ENCODE data around the gene TNFRSF17.

TNFRSF17 gene

DNA sequence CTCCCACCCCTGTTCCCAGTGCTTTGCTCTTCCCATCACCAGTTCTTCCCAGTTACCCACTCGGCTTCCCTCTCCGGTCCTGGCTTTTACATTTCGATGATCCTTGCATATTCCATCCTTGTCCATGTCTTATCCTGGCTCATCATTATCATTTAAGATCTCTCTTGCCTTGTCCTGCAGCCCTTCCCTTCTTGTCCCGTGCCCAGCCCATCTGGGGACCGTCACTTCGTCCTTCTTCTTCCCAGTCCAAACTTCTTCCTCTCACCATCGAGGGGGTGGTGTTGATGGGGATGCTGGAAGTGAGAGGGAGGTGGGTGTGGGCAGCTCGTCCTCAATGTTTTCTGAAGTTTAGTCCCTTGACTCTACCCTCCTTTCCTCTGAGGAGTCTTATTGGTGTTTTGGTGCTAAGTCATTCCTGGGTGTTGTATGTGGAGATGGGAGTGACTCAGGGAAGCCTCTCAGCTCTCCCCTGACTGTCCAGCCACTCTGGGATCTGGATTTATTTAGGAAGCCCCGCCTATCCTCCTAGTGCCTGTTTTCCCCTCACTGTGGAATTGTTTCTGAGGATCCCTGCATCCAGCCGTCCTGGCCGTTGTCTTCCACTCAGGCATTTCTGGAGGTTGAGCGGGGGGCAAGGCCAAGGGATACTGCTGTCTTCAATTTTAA is 12.5 kb downstream of the TNFRSF17 start:
- TF ChIP-seq, protein P1, sequence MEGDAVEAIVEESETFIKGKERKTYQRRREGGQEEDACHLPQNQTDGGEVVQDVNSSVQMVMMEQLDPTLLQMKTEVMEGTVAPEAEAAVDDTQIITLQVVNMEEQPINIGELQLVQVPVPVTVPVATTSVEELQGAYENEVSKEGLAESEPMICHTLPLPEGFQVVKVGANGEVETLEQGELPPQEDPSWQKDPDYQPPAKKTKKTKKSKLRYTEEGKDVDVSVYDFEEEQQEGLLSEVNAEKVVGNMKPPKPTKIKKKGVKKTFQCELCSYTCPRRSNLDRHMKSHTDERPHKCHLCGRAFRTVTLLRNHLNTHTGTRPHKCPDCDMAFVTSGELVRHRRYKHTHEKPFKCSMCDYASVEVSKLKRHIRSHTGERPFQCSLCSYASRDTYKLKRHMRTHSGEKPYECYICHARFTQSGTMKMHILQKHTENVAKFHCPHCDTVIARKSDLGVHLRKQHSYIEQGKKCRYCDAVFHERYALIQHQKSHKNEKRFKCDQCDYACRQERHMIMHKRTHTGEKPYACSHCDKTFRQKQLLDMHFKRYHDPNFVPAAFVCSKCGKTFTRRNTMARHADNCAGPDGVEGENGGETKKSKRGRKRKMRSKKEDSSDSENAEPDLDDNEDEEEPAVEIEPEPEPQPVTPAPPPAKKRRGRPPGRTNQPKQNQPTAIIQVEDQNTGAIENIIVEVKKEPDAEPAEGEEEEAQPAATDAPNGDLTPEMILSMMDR (IDR thresholded peaks at IDR 0.05; ENCODE audit: low read depth, low read length): no peak
- DNase-seq (ENCODE audit: extremely low read depth, low read depth): peak; percentile 71

DNA sequence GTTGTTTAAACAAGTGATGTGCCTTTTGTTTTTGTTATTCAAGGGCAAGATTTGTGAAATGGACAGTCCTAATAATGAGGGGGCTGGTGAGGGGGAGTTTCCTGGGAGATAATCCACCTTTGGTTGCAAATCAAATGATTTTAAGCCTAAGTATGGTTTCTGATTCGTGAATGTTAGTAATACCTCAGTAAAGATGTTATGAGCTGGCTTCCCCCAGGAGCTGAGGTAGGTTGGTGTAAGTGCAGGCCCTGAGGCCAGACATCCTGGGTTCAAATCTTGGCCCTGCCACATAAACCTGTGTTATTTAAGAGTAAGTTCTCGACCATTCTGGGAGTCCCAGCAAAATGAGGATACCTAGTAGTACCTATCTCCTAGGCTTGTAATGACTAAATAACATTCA is 13.1 kb downstream of the TNFRSF17 start:
- TF ChIP-seq, protein P1 (IDR thresholded peaks at IDR 0.05; ENCODE audit: low read depth, low read length): no peak
- no peak for DNase-seq (ENCODE audit: extremely low read depth, low read depth)

DNA sequence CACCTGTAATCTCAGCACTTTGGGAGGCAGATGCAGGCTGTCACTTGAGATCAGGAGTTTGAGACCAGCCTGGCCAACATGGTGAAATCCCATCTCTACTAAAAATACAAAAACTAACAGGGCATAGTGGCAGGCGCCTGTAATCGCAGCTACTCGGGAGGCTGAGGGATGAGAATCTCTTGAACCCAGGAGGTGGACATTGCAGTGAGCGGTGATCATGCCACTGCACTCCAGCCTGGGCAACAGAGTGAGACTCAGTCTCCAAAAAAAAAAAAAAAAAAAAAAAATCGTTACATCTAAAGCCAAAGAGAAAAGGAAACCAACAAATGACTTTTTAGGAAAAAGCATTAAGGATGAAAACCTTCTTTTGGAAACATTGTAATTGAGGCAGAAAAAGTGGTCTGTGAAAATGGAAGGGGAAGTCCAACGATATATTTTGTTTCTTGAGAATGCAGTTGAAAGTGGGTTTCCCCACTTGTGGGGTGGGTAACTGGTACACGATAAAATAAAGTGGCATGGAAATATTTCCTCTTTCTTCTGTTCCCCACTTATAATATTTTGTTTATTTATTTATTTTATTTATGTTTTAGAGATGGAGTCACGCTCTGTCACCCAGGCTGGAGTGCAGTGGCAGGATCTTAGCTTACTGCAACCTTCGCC is 14.1 kb downstream of the TNFRSF17 start:
- TF ChIP-seq, protein P1 (IDR thresholded peaks at IDR 0.05; ENCODE audit: low read depth, low read length): no peak
- DNase-seq (ENCODE audit: extremely low read depth, low read depth): no peak

DNA sequence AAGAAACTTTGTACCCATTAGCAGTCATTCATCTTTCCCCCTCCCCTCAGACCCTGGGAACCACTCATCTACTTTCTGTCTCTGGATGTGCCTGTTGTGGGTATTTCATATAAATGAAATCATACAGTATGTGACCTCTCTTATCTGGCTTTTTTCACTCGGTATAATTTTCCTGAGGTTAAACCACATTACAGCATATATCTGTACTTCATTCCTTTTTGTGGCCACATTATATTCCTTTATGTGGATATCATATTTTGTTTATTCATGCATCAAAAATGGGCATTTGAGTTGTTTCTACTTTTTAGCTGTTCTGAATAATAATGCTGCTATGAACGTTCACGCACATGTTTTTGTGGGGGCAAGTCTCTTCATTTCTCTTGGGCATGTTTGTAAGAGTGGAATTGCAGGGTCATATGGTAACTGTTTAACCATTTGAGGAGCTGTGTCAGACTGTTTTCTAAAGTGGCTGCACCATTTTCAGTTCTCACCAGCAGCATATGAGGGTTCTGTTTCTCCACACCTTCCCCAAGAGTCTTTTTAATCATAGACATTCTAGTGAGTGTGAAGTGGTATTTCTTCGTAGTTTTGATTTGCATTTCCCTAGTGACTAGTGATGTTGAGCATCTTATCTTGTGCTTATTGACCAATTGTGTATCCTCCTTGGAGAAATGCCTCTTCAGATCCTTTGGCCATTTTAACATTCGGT is 15.3 kb downstream of the TNFRSF17 start:
- TF ChIP-seq, protein P1 (IDR thresholded peaks at IDR 0.05; ENCODE audit: low read depth, low read length): no peak
- DNase-seq (ENCODE audit: extremely low read depth, low read depth): no peak

DNA sequence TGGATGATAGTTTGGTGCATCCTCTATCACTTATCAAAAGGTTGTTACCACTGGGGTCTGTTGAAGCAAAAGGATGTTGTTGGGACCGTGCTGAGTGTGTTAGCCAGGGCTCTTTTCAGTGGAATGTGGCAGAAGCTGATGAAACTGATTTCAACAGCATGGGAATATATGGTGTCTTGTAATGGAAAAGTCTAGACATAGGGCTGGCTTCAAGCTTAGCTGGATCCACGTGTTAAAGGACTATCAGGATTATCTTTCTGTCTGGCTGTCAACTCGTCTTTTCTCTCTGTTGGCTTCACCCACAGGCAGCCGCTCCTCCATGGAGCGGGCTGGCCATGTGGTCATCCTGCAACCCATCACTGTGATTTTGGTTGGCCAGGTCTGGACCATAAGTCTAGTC is 20.2 kb downstream of the TNFRSF17 start:
- no peak for DNase-seq (ENCODE audit: extremely low read depth, low read depth)
- TF ChIP-seq, protein P1 (IDR thresholded peaks at IDR 0.05; ENCODE audit: low read depth, low read length): no peak

DNA sequence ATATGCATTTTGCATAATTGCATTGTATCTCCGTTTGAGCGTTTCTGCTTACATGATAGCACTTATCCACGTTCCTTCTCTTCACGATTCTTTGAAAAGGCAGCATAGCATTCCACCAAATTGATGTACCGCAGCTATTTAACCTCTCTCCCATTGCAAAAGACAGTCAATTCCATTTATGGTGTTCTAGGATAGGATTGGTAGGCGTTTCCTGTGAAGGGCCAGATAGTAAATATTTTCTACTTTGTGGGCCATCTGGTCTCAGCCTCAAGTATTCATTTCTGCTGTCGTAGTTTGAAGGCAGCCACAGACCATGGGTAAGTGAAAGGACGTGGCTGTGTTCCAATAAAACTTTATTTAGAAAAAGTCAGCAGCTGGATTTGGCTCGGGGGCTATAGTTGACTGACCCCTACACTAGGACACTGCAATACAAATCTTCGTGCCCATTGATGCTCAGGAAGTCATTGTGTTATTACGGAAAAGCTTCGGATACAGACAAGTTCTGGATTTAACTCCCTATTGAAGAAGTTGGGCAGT is 21.6 kb downstream of the TNFRSF17 start:
- TF ChIP-seq, protein P1 (IDR thresholded peaks at IDR 0.05; ENCODE audit: low read depth, low read length): no peak
- DNase-seq (ENCODE audit: extremely low read depth, low read depth): no peak
